GM19025 (cell line): ENCODE data around the gene TNFAIP2.
"Not testable (repeated sequence)": the region's sequence is repeated elsewhere in the genome, so short reads cannot be mapped to it uniquely, and the experiment has no call there.

Source experiments
- ATAC-seq: cut with Tn5 transposase; IDR thresholded peaks from one replicate; pipeline ENCODE4 v1.9.1; 2021; ENCODE audit warnings: mild to moderate bottlenecking, low read depth, moderate library complexity; ENCODE audit not compliant: unreplicated experiment

Gene TNFAIP2

DNA sequence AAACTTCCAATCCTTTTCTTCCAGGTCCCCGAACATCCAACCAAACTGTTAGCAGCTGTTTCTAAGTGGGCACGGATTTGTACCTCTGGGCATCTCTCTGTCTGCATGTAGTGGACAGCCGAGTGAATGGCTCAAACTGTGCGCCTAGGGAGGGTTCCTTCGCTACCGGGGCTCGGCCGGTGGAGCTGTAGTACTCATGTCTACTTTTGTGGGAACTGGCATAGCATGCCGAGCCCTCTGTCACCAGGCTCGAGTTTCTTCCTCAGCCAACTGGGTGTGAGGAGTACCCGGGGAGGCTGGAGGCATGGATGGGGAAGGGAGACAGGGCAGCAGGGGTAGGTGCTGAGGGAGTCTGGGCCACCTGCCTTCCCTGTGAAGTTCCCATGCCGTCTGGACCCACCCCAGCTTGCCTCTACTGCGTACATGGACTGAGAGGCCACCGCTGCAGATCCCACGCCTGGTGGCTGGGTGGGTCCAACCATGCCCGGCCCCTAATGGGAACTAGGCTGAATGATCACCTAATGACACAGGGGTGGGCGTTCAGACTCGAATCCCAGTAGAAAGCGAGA lies 23.0 kb downstream of the TNFAIP2 start:
- ATAC-seq, result no peak

DNA sequence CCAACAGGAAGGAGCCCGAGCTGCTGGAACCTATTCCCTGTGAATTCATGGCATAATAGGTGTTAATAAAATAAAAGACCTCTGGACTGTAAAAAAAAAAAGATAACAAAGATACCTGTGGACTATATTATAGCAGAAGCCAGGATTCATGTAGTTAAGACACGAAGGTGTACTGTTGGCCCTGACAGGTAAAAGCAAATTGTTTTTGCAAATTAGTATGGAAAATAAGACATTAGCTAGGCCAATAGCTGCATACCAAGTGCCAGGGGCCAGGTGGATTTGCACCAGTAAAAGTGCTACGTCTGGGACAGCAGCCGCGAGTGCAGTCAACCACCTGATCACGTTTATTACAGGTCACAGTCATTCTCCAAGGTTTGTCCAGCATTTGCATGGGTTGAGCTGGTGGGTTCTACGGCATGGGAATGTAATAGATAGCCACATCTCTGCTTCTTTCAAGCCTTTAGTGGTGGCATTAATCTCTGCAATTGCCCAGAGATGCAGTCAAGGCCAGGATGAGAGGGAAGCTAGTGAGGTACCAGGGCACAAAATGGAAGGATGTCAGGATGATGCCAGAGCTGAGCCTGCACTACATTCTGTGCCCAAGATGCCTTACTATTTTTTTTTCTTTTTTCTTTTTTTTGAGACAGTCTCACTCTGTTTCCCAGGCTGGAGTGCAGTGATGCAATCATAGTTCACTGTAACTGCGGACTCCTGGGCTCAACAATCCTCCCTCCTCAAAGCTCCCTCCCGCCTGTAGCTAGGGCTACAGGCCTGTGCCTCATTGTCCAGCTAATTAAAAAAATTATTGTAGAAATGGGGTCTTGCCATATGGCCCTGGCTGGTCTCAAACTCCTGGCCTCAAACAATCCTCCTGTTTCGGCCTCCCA lies 26.3 kb downstream of the TNFAIP2 start:
- ATAC-seq, result no peak

DNA sequence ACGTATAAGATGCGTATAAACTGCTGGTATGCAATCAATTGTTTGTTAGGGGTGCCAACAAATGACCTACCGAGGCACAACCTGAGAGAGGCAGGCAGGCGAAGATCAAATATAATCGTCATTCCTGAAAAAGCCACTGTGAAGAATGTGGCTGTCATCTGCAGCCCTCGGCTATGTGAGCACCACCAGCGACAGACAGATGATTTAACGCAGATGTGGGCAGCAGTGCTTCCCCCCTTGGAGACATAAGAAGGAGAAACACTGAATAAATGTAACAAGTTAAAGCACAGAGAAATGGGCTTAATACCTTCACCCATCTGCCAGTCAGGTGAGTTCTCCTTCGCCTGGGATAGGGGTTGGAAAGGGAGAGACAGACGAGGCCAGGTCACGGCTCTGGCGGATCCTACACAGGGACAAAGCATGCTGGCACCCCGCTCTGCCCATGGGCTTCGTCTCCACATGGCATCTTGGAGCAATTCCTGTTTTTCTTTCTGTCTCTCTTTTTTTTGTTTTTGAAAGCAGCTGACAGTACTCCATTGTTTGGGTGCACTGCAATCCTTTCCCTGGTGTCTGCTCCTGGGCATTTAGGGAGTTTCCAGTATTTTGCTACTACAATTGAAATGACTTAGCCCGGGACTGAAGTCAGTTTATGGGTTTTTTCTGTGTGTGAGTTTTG lies 28.1 kb downstream of the TNFAIP2 start:
- no peak for ATAC-seq

DNA sequence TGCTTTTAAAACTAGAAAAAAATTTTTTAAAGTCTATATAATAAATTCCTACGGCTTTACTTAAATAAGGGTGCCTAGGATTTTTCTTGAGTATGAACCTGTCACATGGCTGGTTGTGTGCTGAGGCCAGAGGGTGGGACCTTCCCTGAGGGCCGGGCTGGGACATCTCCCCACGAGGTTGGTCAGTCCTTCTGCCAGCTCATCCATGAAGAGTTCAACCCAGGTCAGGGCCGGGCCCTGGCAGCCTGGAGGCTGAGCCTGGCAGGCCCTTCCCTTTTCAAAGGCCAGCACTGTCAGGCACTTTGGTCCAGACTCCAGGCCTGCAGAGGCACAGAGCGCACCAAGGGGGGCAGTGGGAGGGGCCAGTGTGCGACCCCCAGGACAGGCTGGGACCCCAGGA lies 31.7 kb downstream of the TNFAIP2 start:
- no peak for ATAC-seq

DNA sequence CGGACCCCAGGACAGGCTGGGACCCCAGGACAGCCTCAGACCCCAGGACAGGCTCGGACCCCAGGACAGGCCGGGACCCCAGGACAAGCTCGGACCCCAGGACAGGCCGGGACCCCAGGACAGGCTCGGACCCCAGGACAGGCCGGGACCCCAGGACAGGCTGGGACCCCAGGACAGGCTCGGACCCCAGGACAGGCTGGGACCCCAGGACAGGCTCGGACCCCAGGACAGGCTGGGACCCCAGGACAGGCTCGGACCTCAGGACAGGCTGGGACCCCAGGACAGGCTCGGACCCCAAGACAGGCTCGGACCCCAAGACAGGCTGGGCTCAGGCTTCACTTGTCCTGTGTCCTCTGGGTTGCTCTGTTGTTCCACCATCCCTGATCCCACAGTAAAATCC lies 32.2 kb downstream of the TNFAIP2 start:
- ATAC-seq, result not testable (repeated sequence)

DNA sequence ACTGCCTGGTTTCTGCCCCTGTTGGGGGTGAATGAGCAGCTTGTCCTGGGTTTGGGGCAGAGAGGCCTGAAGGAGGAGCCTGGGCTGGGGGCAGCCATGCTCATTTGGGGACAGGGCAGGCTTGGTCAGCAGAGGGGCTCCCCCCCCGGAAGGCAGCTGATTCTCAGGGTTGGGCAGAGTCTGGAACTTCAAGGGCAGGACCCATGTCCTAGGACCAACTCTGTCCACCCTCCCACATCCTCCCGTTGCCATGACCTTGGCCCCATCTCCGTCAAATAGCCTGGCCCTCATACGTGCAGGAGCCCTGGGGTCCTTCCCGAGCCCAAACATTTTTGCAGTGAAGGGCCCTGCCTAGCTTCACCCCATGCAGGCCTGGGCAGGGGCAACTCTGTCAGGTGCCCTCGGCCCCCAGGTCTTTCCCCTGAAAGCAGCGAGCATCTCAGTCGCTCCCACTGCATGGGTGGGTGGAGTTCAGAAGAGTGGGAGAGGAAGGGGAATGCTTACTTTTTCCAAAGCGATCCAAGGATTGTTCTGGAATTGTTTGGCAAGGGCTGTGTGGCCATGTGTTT lies 32.6 kb downstream of the TNFAIP2 start:
- no peak for ATAC-seq

DNA sequence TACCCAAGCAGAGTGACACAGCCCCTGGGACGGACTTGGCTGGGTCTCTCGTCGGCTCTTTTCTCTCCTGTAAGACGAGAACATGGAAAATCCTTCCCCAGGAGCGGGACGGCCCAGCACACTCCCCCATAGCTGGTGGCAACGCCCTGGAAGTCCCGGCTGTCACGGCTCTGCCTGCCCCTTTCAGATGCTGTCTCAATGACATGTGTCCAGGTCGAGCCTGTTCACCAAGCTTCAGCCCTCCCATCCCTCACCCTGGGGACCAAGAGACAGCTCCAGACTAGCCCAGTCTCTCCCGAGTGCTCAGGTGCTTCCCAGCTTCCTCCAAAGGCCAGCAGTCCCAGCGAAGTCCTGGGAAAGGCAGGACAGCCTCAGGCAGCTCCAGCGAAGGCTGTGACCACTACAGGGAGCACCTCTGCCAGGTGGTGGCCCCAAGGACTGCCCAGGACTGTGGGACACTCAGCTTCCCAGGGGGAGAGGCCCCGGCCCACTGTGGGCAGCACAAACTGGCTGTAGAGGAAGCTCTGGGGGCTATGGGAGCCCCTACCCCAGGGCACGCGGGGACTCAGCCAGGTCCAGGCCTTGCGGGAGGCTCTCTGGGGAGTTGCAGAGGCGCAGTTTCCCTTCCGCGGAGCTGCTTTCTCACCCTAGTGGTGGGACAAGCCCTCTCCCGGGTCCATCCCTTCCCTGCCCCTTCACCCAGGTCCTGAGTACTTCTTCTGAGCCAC lies 33.6 kb downstream of the TNFAIP2 start:
- no peak for ATAC-seq

DNA sequence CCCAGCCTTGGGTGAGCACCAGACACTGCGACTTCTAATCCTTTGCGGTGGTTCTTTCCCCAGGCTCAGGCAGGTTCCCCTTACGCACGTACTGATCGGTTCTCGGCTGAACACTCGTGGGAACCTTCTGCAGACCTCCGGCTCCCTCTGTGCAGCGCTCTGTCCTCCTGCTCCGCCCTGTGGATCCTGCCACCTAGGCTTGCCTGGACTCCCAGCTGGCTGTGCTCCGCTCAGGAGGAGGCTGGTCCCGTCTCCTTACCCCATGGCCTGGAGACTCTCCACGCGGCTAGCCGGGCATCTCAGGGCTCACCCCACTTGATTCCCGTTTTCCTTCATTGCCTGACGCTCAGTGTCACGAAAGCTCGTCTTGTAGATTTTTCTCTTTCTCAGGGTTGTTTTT lies 34.7 kb downstream of the TNFAIP2 start:
- no peak for ATAC-seq

DNA sequence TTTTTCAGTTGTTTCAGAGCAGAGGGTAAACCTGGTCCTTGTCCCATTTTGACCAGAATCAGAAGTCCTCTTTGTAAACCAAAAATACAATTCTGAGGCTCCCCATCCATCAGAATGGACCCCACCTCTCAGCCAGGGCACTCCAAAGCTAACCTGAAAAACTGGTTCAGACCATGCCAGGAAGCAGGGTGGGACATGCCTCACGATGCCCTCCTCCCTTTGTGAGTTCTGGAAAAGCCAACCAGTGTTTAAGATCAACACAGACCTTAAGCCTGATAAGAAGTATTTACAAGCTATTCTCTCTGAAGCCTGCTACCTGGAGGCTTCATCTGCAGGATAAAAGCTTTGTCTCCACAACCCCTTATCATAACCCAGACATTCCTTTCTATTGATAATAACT lies 35.4 kb downstream of the TNFAIP2 start:
- ATAC-seq, result no peak

DNA sequence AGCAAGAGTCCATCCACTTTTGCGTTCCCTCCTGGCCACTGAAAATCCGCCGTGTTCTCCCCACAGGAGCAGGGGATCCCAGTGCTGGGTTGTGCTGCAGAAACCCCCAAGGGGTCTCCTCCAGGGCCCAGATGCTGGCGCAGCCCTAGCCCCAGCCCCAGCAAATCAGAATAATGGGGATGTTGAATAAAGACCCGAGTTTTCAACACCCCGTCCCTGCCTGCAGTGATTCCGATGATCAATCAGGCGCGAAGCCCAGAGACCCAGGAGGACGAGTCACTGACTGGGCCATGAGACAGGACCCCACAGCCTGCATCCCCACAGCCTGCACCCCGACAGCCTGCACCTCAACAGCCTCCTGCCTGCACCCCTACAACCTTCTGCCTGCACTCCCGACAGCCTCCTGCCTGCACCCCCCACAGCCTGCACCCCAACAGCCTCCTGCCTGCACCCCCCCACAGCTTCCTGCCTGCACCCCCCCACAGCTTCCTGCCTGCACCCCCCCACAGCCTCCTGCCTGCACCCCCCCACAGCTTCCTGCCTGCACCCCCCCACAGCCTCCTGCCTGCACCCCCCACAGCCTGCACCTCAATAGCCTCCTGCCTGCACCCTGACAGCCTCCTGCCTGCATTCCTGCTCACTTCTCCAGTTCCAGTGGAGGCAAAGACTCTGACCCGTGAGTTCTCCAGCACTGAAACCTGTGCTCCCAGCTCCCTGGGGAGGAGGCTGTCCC lies 37.2 kb downstream of the TNFAIP2 start:
- no peak for ATAC-seq

DNA sequence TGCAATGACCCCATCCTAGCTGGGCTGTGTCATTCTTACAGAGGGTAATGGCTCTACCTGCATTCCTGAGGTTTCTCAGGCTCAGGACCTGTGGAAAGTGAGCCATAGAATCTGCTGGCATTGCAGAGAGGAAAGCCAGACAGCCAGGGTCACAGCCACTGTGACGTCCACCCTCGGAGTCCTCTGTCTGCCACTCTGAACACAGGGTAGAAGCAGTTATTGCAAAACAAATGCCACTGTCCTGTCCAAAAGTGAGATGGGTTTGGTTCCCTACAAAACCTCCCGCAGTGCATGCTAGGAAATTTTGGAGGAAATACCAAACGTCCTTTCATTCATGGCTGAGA lies 37.8 kb downstream of the TNFAIP2 start:
- no peak for ATAC-seq

DNA sequence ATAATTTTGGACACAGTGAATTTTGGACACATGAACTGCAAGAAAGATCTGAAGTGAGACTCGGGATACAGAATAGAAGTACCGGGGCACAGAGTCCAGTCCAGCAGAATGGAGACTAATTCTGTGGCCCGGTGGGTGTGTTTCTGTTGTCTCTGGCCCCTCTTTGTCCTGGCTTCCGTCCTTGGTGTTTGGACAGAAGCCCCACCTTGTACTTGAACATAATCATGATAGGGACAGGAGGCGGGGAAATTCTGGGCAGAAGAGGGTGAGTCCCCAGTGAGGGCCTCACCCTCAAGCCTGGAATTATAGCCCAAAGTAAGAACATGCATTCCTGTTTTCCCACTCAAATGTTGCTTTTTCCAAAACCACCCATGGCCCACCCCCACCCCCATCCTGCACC lies 39.9 kb downstream of the TNFAIP2 start:
- no peak for ATAC-seq

DNA sequence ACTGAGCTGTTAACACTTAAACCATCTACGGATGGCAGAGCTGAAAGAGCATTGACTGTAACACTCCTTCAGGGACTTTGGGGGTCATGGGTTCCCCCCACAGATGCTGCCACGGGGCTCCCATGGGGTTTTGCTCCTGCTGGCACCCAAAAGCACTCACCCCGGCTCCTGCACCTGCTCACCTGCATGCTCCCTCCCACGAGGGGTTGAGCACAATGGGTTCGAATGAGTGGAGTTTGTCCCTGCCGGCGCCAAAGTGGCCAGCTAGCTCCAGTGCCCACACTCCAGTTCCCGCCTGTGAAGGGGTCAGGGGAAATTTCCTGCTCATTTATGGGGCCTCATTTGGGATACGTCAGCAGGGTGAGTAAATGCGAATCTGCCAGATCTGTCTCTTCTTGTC lies 40.7 kb downstream of the TNFAIP2 start:
- ATAC-seq, result no peak

DNA sequence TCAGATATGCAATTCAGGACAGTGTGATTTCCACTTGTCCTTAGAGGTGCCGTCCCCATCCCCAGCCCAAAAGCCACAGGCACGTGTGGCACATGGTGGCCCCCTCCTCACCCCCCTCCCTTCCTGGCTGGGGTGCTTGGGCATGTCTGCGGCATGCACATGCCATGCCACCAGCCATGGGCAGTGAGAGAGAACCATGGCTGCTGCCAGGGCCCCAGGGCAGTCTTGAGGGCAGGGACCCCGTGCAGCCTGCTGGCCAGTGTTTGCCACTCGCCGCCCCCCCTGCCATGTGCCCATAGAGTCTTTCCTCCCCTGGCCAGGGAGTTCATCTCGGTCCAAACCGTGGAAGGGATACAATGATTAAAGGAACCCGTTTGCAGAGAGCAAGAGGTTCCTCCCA lies 41.5 kb downstream of the TNFAIP2 start:
- no peak for ATAC-seq

DNA sequence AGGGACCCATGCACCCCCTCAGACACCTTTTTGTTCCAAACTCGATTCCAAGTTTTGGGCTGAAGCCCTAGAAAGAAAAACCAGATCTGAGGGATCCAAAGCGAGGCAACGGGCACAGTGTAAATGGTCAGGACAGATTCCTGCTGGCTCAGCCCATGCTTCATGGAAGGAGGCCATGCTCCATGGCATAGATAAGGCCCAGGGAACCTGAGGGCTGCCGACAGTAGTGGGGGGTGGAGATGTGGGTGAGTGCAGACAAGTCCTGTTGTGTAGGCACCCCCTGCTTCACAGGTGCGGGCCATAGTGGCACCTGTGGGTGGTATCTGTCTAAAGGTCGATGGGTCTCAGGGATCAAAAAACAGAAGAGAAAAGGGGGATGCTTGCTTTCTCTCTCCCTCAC lies 42.1 kb downstream of the TNFAIP2 start:
- ATAC-seq, result no peak

DNA sequence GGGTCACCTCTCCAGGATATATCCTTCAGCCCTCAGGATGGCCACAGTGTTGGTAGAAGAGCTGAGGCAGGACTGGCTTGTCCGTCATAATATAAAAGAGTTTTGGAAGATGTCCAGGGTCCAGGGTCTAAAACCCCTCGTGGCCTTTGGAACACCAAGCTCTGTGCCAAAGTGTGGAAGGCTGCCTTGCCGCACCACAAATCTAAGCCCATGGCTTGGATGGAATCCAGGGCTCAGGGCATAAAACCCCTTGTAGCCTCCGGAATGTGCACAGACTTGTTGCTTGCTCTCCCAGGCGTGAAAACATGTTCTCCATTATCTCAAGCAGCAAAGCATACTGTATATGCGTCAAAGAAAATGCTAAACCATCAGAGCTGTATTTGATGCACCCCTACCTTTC lies 46.7 kb downstream of the TNFAIP2 start:
- no peak for ATAC-seq

DNA sequence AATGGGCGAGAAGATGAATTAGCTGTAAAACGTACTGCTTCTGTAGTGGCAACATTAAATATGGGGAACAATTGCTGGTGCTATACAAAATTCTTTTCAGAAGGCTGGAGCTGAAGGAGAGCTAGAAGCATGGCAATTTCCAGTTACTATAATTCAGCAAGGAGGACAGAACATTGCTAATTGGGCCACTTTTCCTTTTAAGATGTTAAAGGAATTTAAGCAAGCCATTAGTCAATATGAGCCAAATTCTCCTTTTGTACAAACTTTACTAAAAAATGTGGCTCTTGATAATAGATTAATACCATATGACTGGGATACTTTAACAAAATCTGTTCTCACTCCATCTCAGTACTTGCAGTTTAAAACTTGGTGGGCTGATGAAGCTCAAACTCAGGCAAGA lies 47.9 kb downstream of the TNFAIP2 start:
- ATAC-seq, result not testable (repeated sequence)

DNA sequence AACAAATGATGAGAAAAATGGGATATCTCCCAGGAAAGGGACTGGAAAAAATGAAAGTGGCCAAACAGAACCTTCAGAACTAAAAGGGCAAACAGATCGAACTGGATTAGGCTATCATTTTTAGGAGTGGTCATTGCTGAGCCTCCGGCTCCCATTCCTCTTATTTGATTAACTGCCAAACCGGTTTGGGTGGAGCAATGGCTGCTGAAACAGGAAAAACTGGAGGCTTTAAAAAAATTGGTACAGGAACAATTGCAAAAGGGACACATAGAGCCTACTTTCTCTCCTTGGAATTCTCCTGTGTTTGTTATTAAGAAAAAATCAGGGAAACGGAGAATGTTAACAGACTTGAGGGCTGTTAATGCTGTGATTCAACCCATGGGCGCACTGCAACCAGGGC lies 49.7 kb downstream of the TNFAIP2 start:
- no peak for ATAC-seq

DNA sequence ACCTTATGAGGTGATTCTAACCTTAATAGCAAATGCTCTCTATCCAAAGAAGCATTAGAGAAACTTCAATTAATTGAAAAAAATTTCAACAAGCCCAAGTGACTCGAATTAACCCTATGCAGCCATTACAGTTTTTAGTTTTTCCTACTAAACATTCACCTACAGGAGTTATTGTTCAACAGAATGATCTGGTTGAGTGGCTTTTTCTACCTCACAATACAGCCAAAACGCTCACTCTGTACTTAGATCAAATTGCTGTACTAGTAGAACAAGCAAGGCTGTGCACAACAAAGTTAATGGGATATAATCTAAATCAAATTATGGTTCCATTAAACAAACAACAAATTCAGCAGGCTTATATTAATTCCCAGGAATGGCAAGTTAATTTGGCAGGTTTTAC lies 50.6 kb downstream of the TNFAIP2 start:
- not testable (repeated sequence) for ATAC-seq

DNA sequence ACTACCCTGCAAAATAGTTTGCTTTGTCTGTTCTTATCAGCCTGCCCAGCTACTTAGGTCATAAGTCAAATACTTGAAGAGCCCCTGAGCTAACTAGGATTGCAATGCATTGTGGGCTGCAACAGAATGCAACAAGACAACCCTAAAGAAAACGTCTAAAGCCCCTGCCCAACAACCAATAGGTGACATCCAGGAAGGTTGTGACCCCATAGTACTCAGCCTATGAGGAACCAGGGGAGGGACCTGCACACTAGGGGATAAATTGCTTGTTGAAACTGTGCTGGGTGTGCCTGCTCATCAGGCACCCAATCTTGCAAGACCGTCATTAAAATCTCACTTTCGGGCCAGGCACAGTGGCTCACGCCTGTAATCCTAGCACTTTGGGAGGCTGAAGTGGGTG lies 52.9 kb downstream of the TNFAIP2 start:
- not testable (repeated sequence) for ATAC-seq
